IMR-90 (cell line): ENCODE measurements around the gene PCDHGB3. TPM values are rescaled to one million over a fixed set of nuclear protein-coding genes. Genes with fewer than 3 reads are reported as not detected.

Source experiments
- ATAC-seq: fragments of 200-7000 bp; cut with Tn5 transposase; 2 replicates; pipeline ENCODE4 v1.9.1; 2020; ENCODE audit warnings: low read depth, mild to moderate bottlenecking, moderate library complexity
- BruUV-seq: library from RNA; stranded (reverse); fragments of 400-500 nt; replicated peaks from 2 replicates; lab custom pipeline; 2021; lab: Mats Ljungman, UMichigan
- CTCF ChIA-PET: fragments of 300-600 bp; formaldehyde crosslinking; extraction: SDS; loops from one replicate; lab custom pipeline; 2021; ENCODE audit warnings: antibody characterized with exemption; lab: Yijun Ruan, JAX
- POLR2A ChIA-PET: fragments of 300-600 bp; sonication (Branson Sonifier 250); formaldehyde crosslinking; loops from one replicate; lab custom pipeline; 2022; ENCODE audit warnings: antibody characterized with exemption; ENCODE audit not compliant: unreplicated experiment; lab: Charles Lee
- DNase-seq: peaks from one replicate; pipeline ENCODE4 v3.0.0; 2013
- H2AFZ ChIP-seq: replicated peaks from 2 replicates; pipeline ENCODE3; 2013; ENCODE audit warnings: low read length, mild to moderate bottlenecking; ENCODE audit not compliant: poor library complexity
- H2AK5ac ChIP-seq: 2 replicates; pipeline ENCODE4 v1.6.1; 2013; ENCODE audit warnings: low read depth, low read length, inconsistent platforms
- H2AK9ac ChIP-seq: replicated peaks from 2 replicates; pipeline ENCODE3; 2013; ENCODE audit warnings: mild to moderate bottlenecking, low read depth, low read length, moderate library complexity; ENCODE audit not compliant: poor library complexity
- H2BK120ac ChIP-seq: 2 replicates; pipeline ENCODE4 v1.6.1; 2013; ENCODE audit warnings: low read depth, low read length, inconsistent platforms
- H2BK15ac ChIP-seq: 3 replicates; pipeline ENCODE4 v1.6.1; 2013; ENCODE audit warnings: low read depth, low read length, inconsistent platforms
- H2BK20ac ChIP-seq: 2 replicates; pipeline ENCODE4 v1.6.1; 2013; ENCODE audit warnings: low read depth, mild to moderate bottlenecking, inconsistent platforms, low read length, moderate library complexity
- H2BK5ac ChIP-seq: 2 replicates; pipeline ENCODE4 v1.6.1; 2013; ENCODE audit warnings: mild to moderate bottlenecking, low read depth, low read length, inconsistent platforms; ENCODE audit not compliant: poor library complexity, severe bottlenecking
- H3K14ac ChIP-seq: replicated peaks from 2 replicates; pipeline ENCODE4 v1.6.1; 2013; ENCODE audit warnings: low read depth, low read length, inconsistent platforms
- H3K18ac ChIP-seq: 2 replicates; pipeline ENCODE4 v1.6.1; 2013; ENCODE audit warnings: low read depth, low read length, control low read depth
- H3K23ac ChIP-seq: 2 replicates; pipeline ENCODE4 v1.6.1; 2013; ENCODE audit warnings: low read depth, low read length, inconsistent platforms
- H3K27ac ChIP-seq: 2 replicates; pipeline ENCODE4 v1.5.1; 2013; ENCODE audit warnings: mild to moderate bottlenecking, control low read depth, low read length; ENCODE audit not compliant: insufficient read depth
- H3K27me3 ChIP-seq: 2 replicates; pipeline ENCODE4 v1.6.1; 2013; ENCODE audit warnings: low read length; ENCODE audit not compliant: control insufficient read depth, insufficient read depth
- H3K36me3 ChIP-seq: 2 replicates; pipeline ENCODE4 v1.6.1; 2013; ENCODE audit warnings: low read length, mixed read lengths; ENCODE audit not compliant: control insufficient read depth, insufficient read depth
- H3K4ac ChIP-seq: 2 replicates; pipeline ENCODE4 v1.6.1; 2013; ENCODE audit warnings: low read depth, low read length, inconsistent platforms
- H3K4me1 ChIP-seq: 2 replicates; pipeline ENCODE4 v1.6.1; 2013; ENCODE audit warnings: low read length, mixed read lengths; ENCODE audit not compliant: control insufficient read depth, insufficient read depth
- H3K4me2 ChIP-seq: 2 replicates; pipeline ENCODE4 v1.6.1; 2013; ENCODE audit warnings: low read depth, mild to moderate bottlenecking, control low read depth, low read length, moderate library complexity
- H3K4me3 ChIP-seq: 2 replicates; pipeline ENCODE4 v1.5.1; 2013; ENCODE audit warnings: low read depth, mild to moderate bottlenecking, control low read depth, low read length, moderate library complexity; ENCODE audit not compliant: insufficient read depth
- H3K56ac ChIP-seq: 2 replicates; pipeline ENCODE4 v1.6.1; 2013; ENCODE audit warnings: low read length, inconsistent platforms; ENCODE audit not compliant: insufficient read depth; ENCODE audit errors: extremely low read depth
- H3K79me1 ChIP-seq, 2 experiments: 2 replicates each; pipeline ENCODE4 v1.6.1; 2013; ENCODE audit warnings: low read length in 2 of 2, inconsistent platforms in 1 of 2, low read depth in 1 of 2
- H3K9ac ChIP-seq: 2 replicates; pipeline ENCODE4 v1.6.1; 2013; ENCODE audit warnings: low read depth, low read length, control low read depth
- H3K9me1 ChIP-seq: 2 replicates; pipeline ENCODE4 v1.6.1; 2013; ENCODE audit warnings: low read length, inconsistent platforms; ENCODE audit not compliant: insufficient read depth
- H3K9me3 ChIP-seq: 2 replicates; pipeline ENCODE4 v1.6.1; 2013; ENCODE audit warnings: low read length; ENCODE audit not compliant: control insufficient read depth, insufficient read depth
- H4K20me1 ChIP-seq: 2 replicates; pipeline ENCODE4 v1.6.1; 2013; ENCODE audit warnings: low read length, inconsistent platforms; ENCODE audit not compliant: insufficient read depth
- H4K5ac ChIP-seq: 2 replicates; pipeline ENCODE4 v1.6.1; 2013; ENCODE audit warnings: mild to moderate bottlenecking, low read depth, low read length, control low read depth
- H4K8ac ChIP-seq, 2 experiments: 2 replicates each; pipeline ENCODE4 v1.6.1; 2013; ENCODE audit warnings: low read depth in 2 of 2, low read length in 2 of 2, control low read depth in 1 of 2, inconsistent platforms in 1 of 2
- H4K91ac ChIP-seq: 2 replicates; pipeline ENCODE4 v1.6.1; 2013; ENCODE audit warnings: low read depth, low read length, inconsistent platforms; ENCODE audit not compliant: insufficient read depth
- BHLHE40 ChIP-seq: fragments of 150-350 bp; IDR thresholded peaks from 2 replicates; pipeline ENCODE4 v1.6.1; 2016; ENCODE audit warnings: mild to moderate bottlenecking, low read depth, low read length
- CEBPB ChIP-seq: IDR thresholded peaks from 2 replicates; pipeline ENCODE4 v1.6.1; 2012; ENCODE audit warnings: low read depth, low read length, improper control_type of control experiment
- CHD1 ChIP-seq: IDR thresholded peaks from 2 replicates; pipeline ENCODE4 v1.6.1; 2012; ENCODE audit warnings: low read depth, low read length, improper control_type of control experiment
- CTCF ChIP-seq: conservative IDR thresholded peaks from 2 replicates; pipeline ENCODE4 v1.5.1; 2012; ENCODE audit warnings: mild to moderate bottlenecking, low read depth, low read length, improper control_type of control experiment
- ELK1 ChIP-seq: fragments of 150-350 bp; IDR thresholded peaks from 2 replicates; pipeline ENCODE4 v1.6.1; 2016; ENCODE audit warnings: low read depth, mild to moderate bottlenecking, low read length, moderate library complexity, borderline replicate concordance
- FOS ChIP-seq: fragments of 150-350 bp; IDR thresholded peaks from 2 replicates; pipeline ENCODE4 v1.6.1; 2016; ENCODE audit warnings: low read depth, low read length
- MAFK ChIP-seq: IDR thresholded peaks from 2 replicates; pipeline ENCODE4 v1.6.1; 2012; ENCODE audit warnings: low read depth, low read length, improper control_type of control experiment
- MAZ ChIP-seq: IDR thresholded peaks from 2 replicates; pipeline ENCODE4 v1.6.1; 2012; ENCODE audit warnings: low read depth, mild to moderate bottlenecking, low read length, improper control_type of control experiment, moderate library complexity, borderline replicate concordance
- NFE2L2 ChIP-seq: fragments of 150-350 bp; IDR thresholded peaks from 2 replicates; pipeline ENCODE4 v1.6.1; 2016; ENCODE audit warnings: low read depth, mild to moderate bottlenecking, low read length
- POLR2A ChIP-seq: IDR thresholded peaks from 2 replicates; pipeline ENCODE4 v1.6.1; 2012; ENCODE audit warnings: mild to moderate bottlenecking, low read depth, low read length
- RAD21 ChIP-seq: IDR thresholded peaks from 2 replicates; pipeline ENCODE4 v1.6.1; 2012; ENCODE audit warnings: low read length, improper control_type of control experiment
- RCOR1 ChIP-seq: IDR thresholded peaks from 2 replicates; pipeline ENCODE4 v1.6.1; 2012; ENCODE audit warnings: mild to moderate bottlenecking, low read length, improper control_type of control experiment; ENCODE audit not compliant: insufficient replicate concordance
- RFX5 ChIP-seq: IDR thresholded peaks from 2 replicates; pipeline ENCODE4 v1.8.0; 2012; ENCODE audit warnings: low read depth, mild to moderate bottlenecking, low read length, moderate library complexity
- SMC3 ChIP-seq: fragments of 150-350 bp; IDR thresholded peaks from 2 replicates; pipeline ENCODE4 v1.6.1; 2016; ENCODE audit warnings: low read depth, mild to moderate bottlenecking, antibody characterized with exemption, low read length, moderate library complexity
- USF2 ChIP-seq: fragments of 150-350 bp; IDR thresholded peaks from 2 replicates; pipeline ENCODE4 v1.6.1; 2017; ENCODE audit warnings: mild to moderate bottlenecking, antibody characterized with exemption, low read length, low read depth
- WGBS, 2 experiments: methylation state at CpG; one replicate each; pipeline versions ENCODE4 v1.1.5 to v1.1.7; 2013; ENCODE audit warnings: missing lambda C conversion rate in 2 of 2; ENCODE audit not compliant: insufficient read length in 1 of 2; ENCODE audit errors: extremely low coverage in 2 of 2; 5-methylcytosine and 5-hydroxymethylcytosine counted together
- dilution Hi-C: fragments of 300-500 bp; cut with HindIII; formaldehyde crosslinking; loops from one replicate; pipeline ENCODE4 v1.14.3; 2018; ENCODE audit warnings: low sequenced_read_pairs; ENCODE audit not compliant: unreplicated experiment
- in situ Hi-C: fragments of 300-500 bp; cut with MboI; formaldehyde crosslinking; loops from 3 replicates; pipeline ENCODE4 v1.14.3; 2019; ENCODE audit warnings: low sequenced_read_pairs, inconsistent platforms, mixed read lengths
- intact Hi-C: fragments of 100-400 bp; cut with micrococcal nuclease; formaldehyde crosslinking; loops from 2 replicates; pipeline ENCODE4 v1.10.0; 2022
- polyA plus RNA-seq, 3 experiments: library from polyadenylated mRNA; depleted of rRNA; stranded (reverse); fragments of >200 nt; gene quantifications; 2 replicates each; pipeline ENCODE4 v1.2.3, GENCODE V29; 2012; ENCODE audit warnings: low replicate concordance in 1 of 3
- total RNA-seq: library from RNA; depleted of rRNA; stranded (reverse); fragments of >200 nt; gene quantifications from 2 replicates; pipeline ENCODE4 v1.2.3, GENCODE V29; 2012

PCDHGB3 gene
- total and polyA plus RNA-seq, 2 of the 4 experiments (the other 2 are of a cell fraction), result 3.4 to 5.9 TPM

- CTCF ChIA-PET, result no interaction called here
- Histone ChIP-seq H3K36me3 (peaks cover 20% of the 10 kb centered on the region), H4K5ac (no peak overlapping the region), H2AK9ac (no peak overlapping the region), H3K14ac (no peak overlapping the region), H3K9me3 (peaks cover 53% of the 10 kb centered on the region), H3K4me1 (peaks cover 1% of the 10 kb centered on the region; the same call in 1 of the 2 replicates), H3K4me2 (no peak overlapping the region), H3K9me1 (no peaks in the 10 kb centered on the region), H4K20me1 (no peaks in the 10 kb centered on the region), H3K23ac (no peak overlapping the region), H3K4me3 (no peak overlapping the region), H2BK15ac (no peak overlapping the region), H3K56ac (no peak overlapping the region), H3K27me3 (no peaks in the 10 kb centered on the region), H3K18ac (no peak overlapping the region), H4K8ac (no peak overlapping the region), H2AK5ac (no peak overlapping the region), H3K79me1 (peaks cover 7% of the 10 kb centered on the region in 2 experiments; a peak in 3 of 4 replicates), H3K27ac (no peak overlapping the region), H2BK20ac (no peak overlapping the region), H2BK5ac (no peak overlapping the region), H2AFZ (no peak overlapping the region), H3K4ac (no peak overlapping the region), H4K91ac (no peak overlapping the region), H3K9ac (no peak overlapping the region), H2BK120ac (no peak overlapping the region)
- POLR2A ChIA-PET, result no interaction called here
- DNase-seq (no peak), ATAC-seq (no peak)
- WGBS, 2 experiments, result 44% methylated on average over 60 of the region's 77 CpGs; no CpG with 5 or more reads in 1 of the 2 experiments
- dilution Hi-C loops, result no loop called here
- in situ Hi-C loops, result no loop called here
- intact Hi-C loops, result no loop called here
- no TSS peak for BruUV-seq
- TF ChIP-seq MAZ (no peak), RCOR1 (no peak), USF2 (no peak), SMC3 (no peak), RAD21 (no peak), RFX5 (no peak), CEBPB (no peak), NFE2L2 (no peak), CTCF (no peak), CHD1 (no peak), FOS (no peak), ELK1 (no peak), POLR2A (no peak), MAFK (no peak), BHLHE40 (no peak)
Measured at GRCh38 chr5:141389153-141390042, 19.4 kb downstream of the PCDHGB3 start.
